OCI-M2 (cell line): ENCODE measurements around the gene SGCG.

ENCODE experiments used
- DNase-seq: peaks from one replicate; lab custom pipeline; 2025; ENCODE audit not compliant: unreplicated experiment; lab: John Stamatoyannopoulos, UW

SGCG gene

GRCh38 chr13:23323946-23324709, 143.3 kb downstream of the SGCG start:
- no peak for DNase-seq

- DNase-seq, result no peak
Measured at GRCh38 chr13:23325191-23325590, 144.4 kb downstream of the SGCG start.

GRCh38 chr13:23330356-23330755, 149.6 kb downstream of the SGCG start:
- no peak for DNase-seq

- no peak for DNase-seq
Measured at GRCh38 chr13:23339225-23339624, 158.4 kb downstream of the SGCG start.

- no peak for DNase-seq
Measured at GRCh38 chr13:23344931-23345595, 164.3 kb downstream of the SGCG start.

- DNase-seq, result no peak
Measured at GRCh38 chr13:23347601-23348000, 166.8 kb downstream of the SGCG start.

GRCh38 chr13:23348262-23349127, 167.7 kb downstream of the SGCG start:
- no peak for DNase-seq

- DNase-seq, result no peak
Measured at GRCh38 chr13:23349161-23349897, 168.6 kb downstream of the SGCG start.

GRCh38 chr13:23350009-23350408, 169.2 kb downstream of the SGCG start:
- DNase-seq, result no peak

- DNase-seq, result no peak
Measured at GRCh38 chr13:23352161-23352560, 171.4 kb downstream of the SGCG start.

- no peak for DNase-seq
Measured at GRCh38 chr13:23354520-23354919, 173.7 kb downstream of the SGCG start.

- no peak for DNase-seq
Measured at GRCh38 chr13:23356368-23356767, 175.6 kb downstream of the SGCG start.

- no peak for DNase-seq
Measured at GRCh38 chr13:23357349-23357748, 176.6 kb downstream of the SGCG start.

GRCh38 chr13:23359882-23360281, 179.1 kb downstream of the SGCG start:
- no peak for DNase-seq

- no peak for DNase-seq
Measured at GRCh38 chr13:23365652-23366051, 184.9 kb downstream of the SGCG start.

GRCh38 chr13:23367907-23368306, 187.1 kb downstream of the SGCG start:
- DNase-seq, result no peak

- no peak for DNase-seq
Measured at GRCh38 chr13:23372264-23372906, 191.6 kb downstream of the SGCG start.
